Stimulated activated CD8-positive, alpha-beta memory T cell treated with anti-CD3 and anti-CD28 coated beads, Interleukin-7, amount 100 ng/mL, for 24 hours (primary cell): ENCODE data around the gene RGS1.
A peak's percentile ranks its signal among the peaks of the same experiment; 100 is the strongest.

Source experiments
- DNase-seq: peaks from one replicate; pipeline ENCODE4 v3.0.0-alpha.2; 2020; ENCODE audit warnings: low read depth

Gene RGS1

GRCh38 chr1:192581131-192581927 is 5.8 kb downstream of the RGS1 start:
- DNase-seq = no peak

- no peak for DNase-seq
Observed at GRCh38 chr1:192584866-192585265, 9.3 kb downstream of the RGS1 start.

- no peak for DNase-seq
Observed at GRCh38 chr1:192587386-192588266, 12.1 kb downstream of the RGS1 start.

GRCh38 chr1:192588546-192588945 is 13.0 kb downstream of the RGS1 start:
- DNase-seq = no peak

GRCh38 chr1:192589813-192590212 is 14.2 kb downstream of the RGS1 start:
- DNase-seq = no peak

- DNase-seq = no peak
Observed at GRCh38 chr1:192592517-192592916, 16.9 kb downstream of the RGS1 start.

GRCh38 chr1:192592981-192593708 is 17.6 kb downstream of the RGS1 start:
- no peak for DNase-seq

- no peak for DNase-seq
Observed at GRCh38 chr1:192595299-192595698, 19.7 kb downstream of the RGS1 start.

GRCh38 chr1:192598589-192598988 is 23.0 kb downstream of the RGS1 start:
- DNase-seq = no peak

- no peak for DNase-seq
Observed at GRCh38 chr1:192600275-192600674, 24.7 kb downstream of the RGS1 start.

GRCh38 chr1:192601143-192601542 is 25.6 kb downstream of the RGS1 start:
- DNase-seq = no peak

- DNase-seq = no peak
Observed at GRCh38 chr1:192601567-192601966, 26.0 kb downstream of the RGS1 start.

- DNase-seq = no peak
Observed at GRCh38 chr1:192602757-192603156, 27.2 kb downstream of the RGS1 start.

- DNase-seq = no peak
Observed at GRCh38 chr1:192603218-192603787, 27.7 kb downstream of the RGS1 start.

- DNase-seq = no peak
Observed at GRCh38 chr1:192604979-192605620, 29.5 kb downstream of the RGS1 start.

- no peak for DNase-seq
Observed at GRCh38 chr1:192608671-192609070, 33.1 kb downstream of the RGS1 start.

- DNase-seq = peak; percentile 24
Observed at GRCh38 chr1:192609110-192610079, 33.8 kb downstream of the RGS1 start.

GRCh38 chr1:192610112-192610889 is 34.7 kb downstream of the RGS1 start:
- no peak for DNase-seq

GRCh38 chr1:192615055-192615454 is 39.5 kb downstream of the RGS1 start:
- no peak for DNase-seq
